Tibial nerve (tissue), 4 donors: ENCODE measurements around the gene MPL. TPM values are rescaled to one million over a fixed set of nuclear protein-coding genes. Genes with fewer than 3 reads are reported as not detected.

Experiments used
- DNase-seq, 2 donors: peaks; one replicate each; pipeline ENCODE4 v3.0.0-alpha.2; 2019; ENCODE audit warnings: low spot score in 2 of 2
- H3K27ac ChIP-seq, 4 donors: fragments of 200-600 bp; sonication (generic) in 3 of 4; one replicate each; pipeline ENCODE4 v1.5.1; 2017 to 2019; ENCODE audit warnings: mild to moderate bottlenecking in 1 of 4
- H3K27me3 ChIP-seq, 2 donors: fragments of 200-600 bp; sonication (generic) in 1 of 2; one replicate each; pipeline versions ENCODE4 v1.5.1 to v1.6.0; 2017 to 2019
- H3K36me3 ChIP-seq, 3 donors: fragments of 200-600 bp; sonication (generic); one replicate each; pipeline ENCODE4 v1.5.1; 2018 to 2019
- H3K4me1 ChIP-seq, 4 donors: fragments of 200-600 bp; sonication (generic) in 3 of 4; one replicate each; pipeline ENCODE4 v1.5.1; 2017 to 2019
- H3K4me3 ChIP-seq, 4 donors: fragments of 200-600 bp; sonication (generic) in 3 of 4; one replicate each; pipeline ENCODE4 v1.5.1; 2017 to 2019; ENCODE audit warnings: mild to moderate bottlenecking in 1 of 4, moderate library complexity in 1 of 4
- H3K9me3 ChIP-seq, 4 donors: fragments of 200-600 bp; sonication (generic) in 3 of 4; one replicate each; pipeline ENCODE4 v1.5.1; 2017 to 2019
- EP300 ChIP-seq, 2 donors: sonication (generic); formaldehyde crosslinking; IDR thresholded peaks; one replicate each; pipeline ENCODE4 v1.6.1; 2017; ENCODE audit warnings: antibody characterized with exemption in 2 of 2, mild to moderate bottlenecking in 1 of 2
- POLR2A ChIP-seq, 2 donors: fragments of 450-650 bp; IDR thresholded peaks; one replicate each; pipeline ENCODE4 v1.6.1; 2017; ENCODE audit warnings: antibody characterized with exemption in 2 of 2, mild to moderate bottlenecking in 2 of 2, moderate library complexity in 2 of 2
- WGBS, 2 donors: methylation state at CpG; one replicate each; pipeline ENCODE4 v1.1.5; 2018; 5-methylcytosine and 5-hydroxymethylcytosine counted together
- total RNA-seq, 4 donors: library from RNA; depleted of rRNA; stranded (reverse); fragments of >200 nt; gene quantifications; one replicate each; pipeline ENCODE4 v1.1.0, GENCODE V29; 2016
- TF ChIP-seq, protein P1 (sequence below), 5 experiments: fragments of 200-600 bp in 3 of 5; fragments of 450-650 bp in 2 of 5; sonication (generic) in 3 of 5; IDR thresholded peaks; one replicate each; pipeline ENCODE4 v1.5.1; 2016 to 2019; ENCODE audit warnings: antibody characterized with exemption in 5 of 5, mild to moderate bottlenecking in 3 of 5, moderate library complexity in 2 of 5

The MPL gene
- total RNA-seq, 4 donors from 2014 or later: 0.66 to 1.7 TPM; not detected in 2

- Histone ChIP-seq H3K9me3 (no peaks in the 10 kb centered on the region), H3K27ac (peak overlapping the region in 2 of 4 donors; percentile 47 to 82), H3K4me1 (peaks cover 0 to 57% (median 21%) of the 10 kb centered on the region in 4 donors), H3K27me3 (no peaks in the 10 kb centered on the region), H3K4me3 (no peak overlapping the region), H3K36me3 (no peaks in the 10 kb centered on the region)
- whole genome bisulfite sequencing, 2 donors: 58 to 61% methylated on average over 1 of the region's 1 CpG
- TF ChIP-seq POLR2A (IDR thresholded peaks at IDR 0.05): no peak
- TF ChIP-seq EP300 (IDR thresholded peaks at IDR 0.05): no peak
- TF ChIP-seq, protein P1, sequence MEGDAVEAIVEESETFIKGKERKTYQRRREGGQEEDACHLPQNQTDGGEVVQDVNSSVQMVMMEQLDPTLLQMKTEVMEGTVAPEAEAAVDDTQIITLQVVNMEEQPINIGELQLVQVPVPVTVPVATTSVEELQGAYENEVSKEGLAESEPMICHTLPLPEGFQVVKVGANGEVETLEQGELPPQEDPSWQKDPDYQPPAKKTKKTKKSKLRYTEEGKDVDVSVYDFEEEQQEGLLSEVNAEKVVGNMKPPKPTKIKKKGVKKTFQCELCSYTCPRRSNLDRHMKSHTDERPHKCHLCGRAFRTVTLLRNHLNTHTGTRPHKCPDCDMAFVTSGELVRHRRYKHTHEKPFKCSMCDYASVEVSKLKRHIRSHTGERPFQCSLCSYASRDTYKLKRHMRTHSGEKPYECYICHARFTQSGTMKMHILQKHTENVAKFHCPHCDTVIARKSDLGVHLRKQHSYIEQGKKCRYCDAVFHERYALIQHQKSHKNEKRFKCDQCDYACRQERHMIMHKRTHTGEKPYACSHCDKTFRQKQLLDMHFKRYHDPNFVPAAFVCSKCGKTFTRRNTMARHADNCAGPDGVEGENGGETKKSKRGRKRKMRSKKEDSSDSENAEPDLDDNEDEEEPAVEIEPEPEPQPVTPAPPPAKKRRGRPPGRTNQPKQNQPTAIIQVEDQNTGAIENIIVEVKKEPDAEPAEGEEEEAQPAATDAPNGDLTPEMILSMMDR (IDR thresholded peaks at IDR 0.05): no peak
- no peak for DNase-seq
Observed at GRCh38 chr1:43298055-43298454, 39.6 kb upstream of the MPL start.

DNA sequence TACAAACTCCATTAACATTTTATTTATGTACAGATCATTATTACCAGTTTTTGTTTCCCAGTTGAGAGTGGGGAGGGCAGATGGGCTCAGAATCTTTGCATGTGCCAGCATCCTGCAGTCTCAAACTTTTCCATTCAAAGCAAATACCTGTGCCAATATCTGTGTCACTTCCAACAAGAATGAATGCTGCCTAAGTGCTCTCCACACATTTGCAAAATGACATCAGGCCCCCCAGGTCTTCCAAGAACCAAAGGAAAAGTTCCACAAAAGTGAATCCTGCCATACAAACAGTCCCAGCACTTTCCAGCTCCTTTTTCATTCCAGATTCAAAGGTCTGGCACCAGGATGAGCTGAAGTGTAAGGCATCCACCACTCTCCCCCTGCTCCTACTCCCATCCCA, 38.5 kb upstream of the MPL start:
- DNase-seq: no peak
- Histone ChIP-seq H3K36me3 (no peaks in the 10 kb centered on the region), H3K9me3 (no peaks in the 10 kb centered on the region), H3K4me3 (no peak overlapping the region), H3K27me3 (no peaks in the 10 kb centered on the region), H3K27ac (peak overlapping the region; percentile 12 to 82 (median 36)), H3K4me1 (peaks cover 0 to 57% (median 24%) of the 10 kb centered on the region in 4 donors)
- TF ChIP-seq EP300 (IDR thresholded peaks at IDR 0.05) (no peak), POLR2A (IDR thresholded peaks at IDR 0.05) (no peak)
- TF ChIP-seq, protein P1 (IDR thresholded peaks at IDR 0.05): no peak

- WGBS, 2 donors: 58 to 59% methylated on average over 9 to 10 of the region's 10 CpGs
- H3K36me3 ChIP-seq: no peaks in the 10 kb centered on the region
- no peak for DNase-seq
- H3K27ac ChIP-seq: peak within 1 kb of the TSS; percentile 35 to 82 (median 38)
- no peaks in the 10 kb centered on the region for H3K27me3 ChIP-seq
- peak within 1 kb of the TSS in 2 of 4 donors; percentile 6 to 37 for H3K4me3 ChIP-seq
- TF ChIP-seq EP300 (IDR thresholded peaks at IDR 0.05): peak in 1 of 2 donors; percentile 34
- TF ChIP-seq, protein P1 (IDR thresholded peaks at IDR 0.05): no peak
- TF ChIP-seq POLR2A (IDR thresholded peaks at IDR 0.05): no peak
- H3K9me3 ChIP-seq: no peaks in the 10 kb centered on the region
- peaks cover 0 to 53% (median 20%) of the 10 kb centered on the region in 4 donors for H3K4me1 ChIP-seq
Observed at GRCh38 chr1:43300378-43301094, 37.1 kb upstream of the MPL start, which contains the start of gene TIE1. Gene TIE1, plus strand, starts transcription at chr1:43300982. Its CDS starts 90 bp downstream, at chr1:43301072.

GRCh38 chr1:43302201-43302600, 35.4 kb upstream of the MPL start:
- DNase-seq: no peak
- Histone ChIP-seq H3K4me3 (peak overlapping the region in 2 of 4 donors; percentile 6 to 37), H3K36me3 (no peaks in the 10 kb centered on the region), H3K27me3 (no peaks in the 10 kb centered on the region), H3K4me1 (peaks cover 0 to 37% (median 13%) of the 10 kb centered on the region in 4 donors), H3K9me3 (no peaks in the 10 kb centered on the region), H3K27ac (peak overlapping the region; percentile 23 to 82 (median 47))
- TF ChIP-seq EP300 (IDR thresholded peaks at IDR 0.05) (peak in 1 of 2 donors; percentile 45), POLR2A (IDR thresholded peaks at IDR 0.05) (peak in 1 of 2 donors; percentile 24)
- TF ChIP-seq, protein P1 (IDR thresholded peaks at IDR 0.05): no peak
- WGBS, 2 donors: 37 to 56% methylated on average over 1 of the region's 1 CpG
